IPS-20b (cell line): ENCODE measurements around the gene IRF1.

ENCODE experiments used
- H3K27ac ChIP-seq: one replicate; pipeline ENCODE4 v1.5.1; 2013; ENCODE audit warnings: low read length
- H3K27me3 ChIP-seq: 2 replicates; pipeline ENCODE4 v1.6.1; 2013; ENCODE audit warnings: mild to moderate bottlenecking, low read length, inconsistent platforms; ENCODE audit not compliant: insufficient read depth
- H3K36me3 ChIP-seq: 2 replicates; pipeline ENCODE4 v1.6.1; 2013; ENCODE audit warnings: low read depth, mild to moderate bottlenecking, inconsistent platforms, low read length, moderate library complexity; ENCODE audit not compliant: insufficient read depth
- H3K4me1 ChIP-seq: 2 replicates; pipeline ENCODE4 v1.6.1; 2013; ENCODE audit warnings: mild to moderate bottlenecking, control low read depth, inconsistent platforms, low read length, moderate library complexity; ENCODE audit not compliant: insufficient read depth
- H3K4me3 ChIP-seq: 2 replicates; pipeline ENCODE4 v1.5.1; 2013; ENCODE audit warnings: mild to moderate bottlenecking, low read length, inconsistent platforms
- H3K9ac ChIP-seq: 2 replicates; pipeline ENCODE4 v1.6.1; 2013; ENCODE audit warnings: low read depth, mild to moderate bottlenecking, inconsistent platforms, low read length, moderate library complexity
- H3K9me3 ChIP-seq: 2 replicates; pipeline ENCODE4 v1.6.1; 2013; ENCODE audit warnings: mild to moderate bottlenecking, low read depth, low read length, inconsistent platforms; ENCODE audit not compliant: insufficient read depth

The IRF1 gene

GRCh38 chr5:132470596-132470995 is 20.0 kb downstream of the IRF1 start:
- no peaks in the 10 kb centered on the region; the same call in 1 of the 2 replicates for H3K4me1 ChIP-seq
- no peak overlapping the region for H3K27ac ChIP-seq
- H3K4me3 ChIP-seq: no peak overlapping the region
- H3K9ac ChIP-seq: no peak overlapping the region
- no peaks in the 10 kb centered on the region for H3K27me3 ChIP-seq
- H3K9me3 ChIP-seq: no peaks in the 10 kb centered on the region
- no peaks in the 10 kb centered on the region for H3K36me3 ChIP-seq

GRCh38 chr5:132470010-132470392 is 20.6 kb downstream of the IRF1 start:
- Histone ChIP-seq H3K9me3 (no peaks in the 10 kb centered on the region), H3K36me3 (no peaks in the 10 kb centered on the region), H3K4me1 (peaks cover 1% of the 10 kb centered on the region), H3K9ac (no peak overlapping the region), H3K4me3 (no peak overlapping the region), H3K27me3 (no peaks in the 10 kb centered on the region), H3K27ac (no peak overlapping the region)

GRCh38 chr5:132469380-132470009 is 21.1 kb downstream of the IRF1 start:
- Histone ChIP-seq H3K27me3 (no peaks in the 10 kb centered on the region), H3K4me1 (peaks cover 6% of the 10 kb centered on the region; the same call in 1 of the 2 replicates), H3K9ac (no peak overlapping the region), H3K36me3 (no peaks in the 10 kb centered on the region), H3K27ac (no peak overlapping the region), H3K4me3 (no peak overlapping the region), H3K9me3 (no peaks in the 10 kb centered on the region)

GRCh38 chr5:132468656-132469379 is 21.8 kb downstream of the IRF1 start:
- no peak overlapping the region for H3K4me3 ChIP-seq
- no peak overlapping the region for H3K9ac ChIP-seq
- H3K36me3 ChIP-seq: no peaks in the 10 kb centered on the region
- H3K27me3 ChIP-seq: no peaks in the 10 kb centered on the region; the same call in 1 of the 2 replicates
- H3K4me1 ChIP-seq: peaks cover 13% of the 10 kb centered on the region; the same call in 1 of the 2 replicates
- no peaks in the 10 kb centered on the region for H3K9me3 ChIP-seq
- H3K27ac ChIP-seq: no peak overlapping the region

GRCh38 chr5:132467287-132467984 is 23.1 kb downstream of the IRF1 start:
- H3K4me3 ChIP-seq: no peak overlapping the region
- no peaks in the 10 kb centered on the region for H3K36me3 ChIP-seq
- H3K27ac ChIP-seq: no peak overlapping the region
- H3K4me1 ChIP-seq: peaks cover 13% of the 10 kb centered on the region; the same call in 1 of the 2 replicates
- H3K9ac ChIP-seq: no peak overlapping the region
- no peaks in the 10 kb centered on the region; the same call in 1 of the 2 replicates for H3K27me3 ChIP-seq
- no peaks in the 10 kb centered on the region for H3K9me3 ChIP-seq

- no peak overlapping the region for H3K9ac ChIP-seq
- peaks cover 13% of the 10 kb centered on the region; the same call in 1 of the 2 replicates for H3K4me1 ChIP-seq
- no peaks in the 10 kb centered on the region for H3K9me3 ChIP-seq
- no peaks in the 10 kb centered on the region; the same call in 1 of the 2 replicates for H3K27me3 ChIP-seq
- H3K27ac ChIP-seq: no peak overlapping the region
- H3K36me3 ChIP-seq: no peaks in the 10 kb centered on the region
- H3K4me3 ChIP-seq: no peak overlapping the region
Observed at GRCh38 chr5:132466433-132467286, 23.9 kb downstream of the IRF1 start.

GRCh38 chr5:132465059-132465707 is 25.4 kb downstream of the IRF1 start:
- H3K36me3 ChIP-seq: no peaks in the 10 kb centered on the region
- H3K4me3 ChIP-seq: no peak overlapping the region
- H3K4me1 ChIP-seq: peaks cover 13% of the 10 kb centered on the region; the same call in 1 of the 2 replicates

GRCh38 chr5:132464156-132464939 is 26.2 kb downstream of the IRF1 start:
- H3K36me3 ChIP-seq: no peaks in the 10 kb centered on the region
- no peak overlapping the region for H3K9ac ChIP-seq
- no peaks in the 10 kb centered on the region for H3K9me3 ChIP-seq
- no peaks in the 10 kb centered on the region; the same call in 1 of the 2 replicates for H3K27me3 ChIP-seq
- peaks cover 13% of the 10 kb centered on the region; the same call in 1 of the 2 replicates for H3K4me1 ChIP-seq
- no peak overlapping the region for H3K4me3 ChIP-seq
- no peak overlapping the region for H3K27ac ChIP-seq

More at GRCh38 chr5:132465059-132465707, 25.4 kb downstream of the IRF1 start:
- Histone ChIP-seq H3K27ac (no peak overlapping the region), H3K9me3 (no peaks in the 10 kb centered on the region), H3K9ac (no peak overlapping the region), H3K27me3 (no peaks in the 10 kb centered on the region; the same call in 1 of the 2 replicates)

GRCh38 chr5:132463811-132464155 is 26.8 kb downstream of the IRF1 start:
- H3K4me3 ChIP-seq: no peak overlapping the region
- H3K27me3 ChIP-seq: no peaks in the 10 kb centered on the region; the same call in 1 of the 2 replicates
- no peak overlapping the region for H3K27ac ChIP-seq
- no peak overlapping the region for H3K9ac ChIP-seq
- H3K4me1 ChIP-seq: peaks cover 13% of the 10 kb centered on the region; the same call in 1 of the 2 replicates
- H3K9me3 ChIP-seq: no peaks in the 10 kb centered on the region
- no peaks in the 10 kb centered on the region for H3K36me3 ChIP-seq
